GM10248 (cell line): Measurements from ENCODE around the gene PROB1.
"Not testable (repeated sequence)": the region's sequence is repeated elsewhere in the genome, so short reads cannot be mapped to it uniquely, and the experiment has no call there.

Source experiments
- CTCF ChIA-PET: fragments of 300-600 bp; sonication (Branson Sonifier 250); formaldehyde crosslinking; extraction: SDS; loops from one replicate; lab custom pipeline; 2021; ENCODE audit warnings: antibody characterized with exemption; lab: Yijun Ruan, JAX
- POLR2A ChIA-PET: fragments of 350-650 bp; sonication (Branson Sonifier 250); formaldehyde crosslinking; extraction: SDS; loops from one replicate; lab custom pipeline; 2020; ENCODE audit warnings: antibody characterized with exemption; lab: Yijun Ruan, JAX
- DNase-seq: peaks from one replicate; pipeline ENCODE4 v3.0.0; 2012; ENCODE audit errors: extremely low spot score
- TF ChIP-seq, protein P1 (sequence below): IDR thresholded peaks from 2 replicates; pipeline ENCODE4 v1.5.1; 2012; ENCODE audit warnings: mild to moderate bottlenecking, low read depth; ENCODE audit errors: extremely low read depth, missing control alignments, control extremely low read depth

The PROB1 gene, protein sequence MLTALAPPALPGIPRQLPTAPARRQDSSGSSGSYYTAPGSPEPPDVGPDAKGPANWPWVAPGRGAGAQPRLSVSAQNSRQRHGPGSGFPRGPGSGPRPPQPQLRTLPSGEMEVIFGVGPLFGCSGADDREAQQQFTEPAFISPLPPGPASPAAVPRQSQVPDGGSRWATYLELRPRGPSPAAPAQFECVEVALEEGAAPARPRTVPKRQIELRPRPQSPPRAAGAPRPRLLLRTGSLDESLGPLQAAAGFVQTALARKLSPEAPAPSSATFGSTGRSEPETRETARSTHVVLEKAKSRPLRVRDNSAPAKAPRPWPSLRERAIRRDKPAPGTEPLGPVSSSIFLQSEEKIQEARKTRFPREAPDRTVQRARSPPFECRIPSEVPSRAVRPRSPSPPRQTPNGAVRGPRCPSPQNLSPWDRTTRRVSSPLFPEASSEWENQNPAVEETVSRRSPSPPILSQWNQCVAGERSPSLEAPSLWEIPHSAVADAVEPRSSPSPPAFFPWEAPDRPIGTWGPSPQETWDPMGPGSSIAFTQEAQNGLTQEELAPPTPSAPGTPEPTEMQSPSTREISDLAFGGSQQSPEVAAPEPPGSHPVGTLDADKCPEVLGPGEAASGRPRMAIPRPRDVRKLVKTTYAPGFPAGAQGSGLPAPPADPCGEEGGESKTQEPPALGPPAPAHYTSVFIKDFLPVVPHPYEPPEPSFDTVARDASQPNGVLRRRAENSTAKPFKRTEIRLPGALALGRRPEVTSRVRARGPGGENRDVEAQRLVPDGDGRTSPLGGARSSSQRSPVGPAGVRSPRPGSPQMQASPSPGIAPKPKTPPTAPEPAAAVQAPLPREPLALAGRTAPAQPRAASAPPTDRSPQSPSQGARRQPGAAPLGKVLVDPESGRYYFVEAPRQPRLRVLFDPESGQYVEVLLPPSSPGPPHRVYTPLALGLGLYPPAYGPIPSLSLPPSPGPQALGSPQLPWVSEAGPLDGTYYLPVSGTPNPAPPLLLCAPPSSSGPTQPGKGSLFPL

DNA sequence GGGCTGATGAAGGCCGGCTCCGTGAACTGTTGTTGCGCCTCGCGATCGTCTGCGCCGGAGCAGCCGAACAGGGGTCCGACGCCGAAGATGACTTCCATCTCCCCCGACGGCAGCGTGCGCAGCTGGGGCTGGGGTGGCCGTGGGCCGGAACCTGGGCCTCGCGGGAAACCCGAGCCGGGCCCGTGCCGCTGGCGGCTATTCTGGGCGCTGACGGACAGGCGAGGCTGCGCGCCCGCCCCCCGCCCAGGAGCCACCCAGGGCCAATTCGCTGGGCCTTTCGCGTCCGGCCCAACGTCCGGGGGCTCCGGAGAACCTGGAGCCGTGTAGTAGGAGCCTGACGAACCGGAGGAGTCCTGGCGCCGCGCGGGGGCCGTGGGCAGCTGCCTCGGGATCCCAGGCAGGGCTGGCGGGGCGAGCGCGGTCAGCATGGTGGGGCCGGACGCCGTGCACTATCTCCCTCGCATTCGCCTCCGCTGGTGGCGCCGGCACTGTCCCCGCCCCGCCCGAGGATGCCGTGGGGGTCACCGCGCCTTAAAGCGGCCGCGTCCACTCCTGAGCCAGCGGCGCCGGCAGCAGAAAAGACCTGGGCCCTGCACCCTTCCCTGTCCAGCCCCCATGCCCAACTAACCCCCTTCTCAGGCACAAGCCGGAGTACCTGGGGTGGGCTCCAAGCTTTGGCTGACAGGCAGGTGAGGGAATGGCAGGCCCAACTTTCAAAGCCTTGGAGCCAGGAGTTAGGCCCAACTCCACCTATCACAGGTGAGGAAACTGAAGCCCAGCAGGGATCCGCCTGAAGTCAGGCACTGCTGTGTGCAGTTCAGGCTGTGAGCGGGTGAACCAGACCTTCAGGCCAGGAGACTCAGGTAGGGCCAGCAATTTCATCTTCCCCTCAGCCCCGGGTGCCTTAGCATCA lies at the start of gene PROB1:
Gene PROB1 (minus strand): TSS at position 451 of the 913 bp plus-strand sequence. CDS start 23 bp downstream, at position 428.
- ChIA-PET CTCF (interaction anchor here (0.9 to 3.3 kb wide), 10 partner anchors 9 to 144 kb away, joined by 3 to 11 read pairs (median 6); partner anchors contain the start of gene SPATA24), POLR2A (interaction anchor here (1.2 kb wide), 1 partner anchor 53 kb away, joined by 3 read pairs; the partner anchor contains the start of gene PAIP2)
- no peak for DNase-seq
- TF ChIP-seq, protein P1, sequence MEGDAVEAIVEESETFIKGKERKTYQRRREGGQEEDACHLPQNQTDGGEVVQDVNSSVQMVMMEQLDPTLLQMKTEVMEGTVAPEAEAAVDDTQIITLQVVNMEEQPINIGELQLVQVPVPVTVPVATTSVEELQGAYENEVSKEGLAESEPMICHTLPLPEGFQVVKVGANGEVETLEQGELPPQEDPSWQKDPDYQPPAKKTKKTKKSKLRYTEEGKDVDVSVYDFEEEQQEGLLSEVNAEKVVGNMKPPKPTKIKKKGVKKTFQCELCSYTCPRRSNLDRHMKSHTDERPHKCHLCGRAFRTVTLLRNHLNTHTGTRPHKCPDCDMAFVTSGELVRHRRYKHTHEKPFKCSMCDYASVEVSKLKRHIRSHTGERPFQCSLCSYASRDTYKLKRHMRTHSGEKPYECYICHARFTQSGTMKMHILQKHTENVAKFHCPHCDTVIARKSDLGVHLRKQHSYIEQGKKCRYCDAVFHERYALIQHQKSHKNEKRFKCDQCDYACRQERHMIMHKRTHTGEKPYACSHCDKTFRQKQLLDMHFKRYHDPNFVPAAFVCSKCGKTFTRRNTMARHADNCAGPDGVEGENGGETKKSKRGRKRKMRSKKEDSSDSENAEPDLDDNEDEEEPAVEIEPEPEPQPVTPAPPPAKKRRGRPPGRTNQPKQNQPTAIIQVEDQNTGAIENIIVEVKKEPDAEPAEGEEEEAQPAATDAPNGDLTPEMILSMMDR: no peak

- TF ChIP-seq, protein P1: no peak
- no peak for DNase-seq
- CTCF ChIA-PET: interaction anchor here (0.8 to 2.7 kb wide), 6 partner anchors 9 to 321 kb away, joined by 3 to 10 read pairs (median 5); no protein-coding TSS in a partner anchor
- POLR2A ChIA-PET: no interaction called here
These were observed 49.0 kb upstream of the PROB1 start for GRCh38 chr5:139443831-139444453.

GRCh38 chr5:139440416-139440815 lies 45.5 kb upstream of the PROB1 start:
- DNase-seq, POLR2A ChIA-PET: not testable (repeated sequence)
- CTCF ChIA-PET: interaction anchor here (1.4 to 6.4 kb wide), 3 partner anchors 10 to 73 kb away, joined by 4 to 49 read pairs (median 5); no protein-coding TSS in a partner anchor

- peak; percentile 94 for DNase-seq
- TF ChIP-seq, protein P1: no peak
- CTCF ChIA-PET: interaction anchor here (0.7 to 8.2 kb wide), 13 partner anchors 8 to 104 kb away, joined by 3 to 90 read pairs (median 4); no protein-coding TSS in a partner anchor
- POLR2A ChIA-PET: interaction anchor here (0.8 to 1.3 kb wide), 2 partner anchors 15 to 21 kb away, joined by 4 to 8 read pairs; no protein-coding TSS in a partner anchor
These were observed 44.4 kb upstream of the PROB1 start, which contains the start of gene DNAJC18 for GRCh38 chr5:139439013-139439903. Gene DNAJC18, minus strand, starts transcription at chr5:139439525. Its CDS starts 80 bp downstream, at chr5:139439445.

- TF ChIP-seq, protein P1: no peak
- ChIA-PET POLR2A (interaction anchor here (1.3 kb wide), 1 partner anchor 21 kb away, joined by 8 read pairs; no protein-coding TSS in a partner anchor), CTCF (interaction anchor here (0.8 to 8.2 kb wide), 8 partner anchors 9 to 80 kb away, joined by 3 to 90 read pairs (median 4); no protein-coding TSS in a partner anchor)
- DNase-seq: no peak
These were observed 43.8 kb upstream of the PROB1 start for GRCh38 chr5:139438707-139439012.
